Natural killer cell (primary cell): ENCODE data around the gene SH3TC2. TPM values are rescaled to one million over a fixed set of nuclear protein-coding genes. Genes with fewer than 3 reads are reported as not detected.

Experiments
- ATAC-seq, 3 donors: fragments of 150-1000 bp in 2 of 3; fragments of 200-7000 bp in 1 of 3; cut with Tn5 transposase; 1 replicate in 1 of 3; 2 replicates in 2 of 3; pipeline ENCODE4 v1.10.0; 2021; ENCODE audit warnings: mild to moderate bottlenecking in 2 of 3, moderate library complexity in 2 of 3
- DNase-seq, 2 donors: peaks; one replicate each; pipeline versions ENCODE4 v3.0.0 to v3.0.0-alpha.2; 2013 to 2021; ENCODE audit warnings: mixed read lengths in 1 of 2
- H3K27ac ChIP-seq: one replicate; pipeline ENCODE4 v1.5.1; 2013; ENCODE audit warnings: mild to moderate bottlenecking, low read length
- H3K27me3 ChIP-seq: one replicate; pipeline ENCODE4 v1.6.1; 2013; ENCODE audit warnings: low read length; ENCODE audit not compliant: control insufficient read depth, insufficient read depth
- H3K36me3 ChIP-seq: one replicate; pipeline ENCODE4 v1.6.1; 2013; ENCODE audit warnings: low read length; ENCODE audit not compliant: control insufficient read depth, insufficient read depth
- H3K4me1 ChIP-seq: one replicate; pipeline ENCODE4 v1.6.1; 2013; ENCODE audit warnings: low read length; ENCODE audit not compliant: control insufficient read depth, insufficient read depth
- H3K4me3 ChIP-seq: one replicate; pipeline ENCODE4 v1.5.1; 2013; ENCODE audit warnings: low read length
- H3K9me3 ChIP-seq: one replicate; pipeline ENCODE4 v1.6.1; 2013; ENCODE audit warnings: low read length; ENCODE audit not compliant: control insufficient read depth, insufficient read depth
- H3K27ac Mint-ChIP-seq, 2 donors: one replicate each; pipeline ENCODE4 v1.8.0; 2022; ENCODE audit warnings: mild to moderate bottlenecking in 2 of 2, mixed read lengths in 2 of 2, moderate library complexity in 1 of 2
- H3K27me3 Mint-ChIP-seq, 2 donors: one replicate each; pipeline ENCODE4 v1.8.0; 2022; ENCODE audit warnings: low read depth in 2 of 2, mixed read lengths in 2 of 2
- H3K36me3 Mint-ChIP-seq: one replicate; pipeline ENCODE4 v1.8.0; 2022; ENCODE audit warnings: mixed read lengths
- H3K4me1 Mint-ChIP-seq, 2 donors: one replicate each; pipeline ENCODE4 v1.8.0; 2022; ENCODE audit warnings: mixed read lengths in 2 of 2
- H3K4me3 Mint-ChIP-seq: one replicate; pipeline ENCODE4 v1.8.0; 2022; ENCODE audit warnings: mild to moderate bottlenecking, moderate library complexity, mixed read lengths
- H3K9me3 Mint-ChIP-seq, 2 donors: one replicate each; pipeline ENCODE4 v1.8.0; 2022; ENCODE audit warnings: mixed read lengths in 2 of 2
- CTCF ChIP-seq: fragments of 200-600 bp; IDR thresholded peaks from one replicate; pipeline ENCODE4 v1.8.0; 2022; ENCODE audit warnings: antibody characterized with exemption
- WGBS: methylation state at CpG from one replicate; pipeline ENCODE4 v1.1.7; 2013; ENCODE audit warnings: missing lambda C conversion rate; ENCODE audit not compliant: insufficient coverage; 5-methylcytosine and 5-hydroxymethylcytosine counted together
- intact Hi-C: fragments of 100-400 bp; cut with micrococcal nuclease; formaldehyde crosslinking; loops from one replicate; pipeline ENCODE4 v1.14.2; 2022
- total RNA-seq, 4 donors: library from RNA; stranded (reverse); fragments of 120-200 nt in 1 of 4; gene quantifications; one replicate each; pipeline versions ENCODE4 v1.2.3 to v1.2.4, GENCODE V29; 2013 to 2022

The SH3TC2 gene
- total RNA-seq, 3 donors from 2014 or later (not counting 1 experiment from before 2014, with no cell fraction given), result 0.11 to 0.68 (median 0.58) TPM

GRCh38 chr5:149089796-149090195 is 26.9 kb upstream of the SH3TC2 start:
- Mint-ChIP-seq H3K36me3 (no peaks in the 10 kb centered on the region), H3K27me3 (peaks cover 0 to 6% of the 10 kb centered on the region in 2 donors), H3K27ac (no peak overlapping the region), H3K4me3 (no peak overlapping the region), H3K4me1 (no peaks in the 10 kb centered on the region), H3K9me3 (no peaks in the 10 kb centered on the region)
- Histone ChIP-seq H3K36me3 (no peaks in the 10 kb centered on the region), H3K27ac (no peak overlapping the region), H3K9me3 (no peaks in the 10 kb centered on the region), H3K27me3 (no peaks in the 10 kb centered on the region), H3K4me3 (no peak overlapping the region), H3K4me1 (no peaks in the 10 kb centered on the region)
- WGBS, result no CpG with 5 or more reads among the region's 2 CpGs
- no peak for DNase-seq
- no peak for ATAC-seq
- intact Hi-C loops, result no loop called here
- no peak for TF ChIP-seq CTCF

- H3K9me3 Mint-ChIP-seq, result no peaks in the 10 kb centered on the region
- H3K4me3 Mint-ChIP-seq, result no peak overlapping the region
- H3K27me3 ChIP-seq, result no peaks in the 10 kb centered on the region
- H3K4me1 Mint-ChIP-seq, result no peaks in the 10 kb centered on the region
- no peak for DNase-seq
- H3K36me3 ChIP-seq, result no peaks in the 10 kb centered on the region
- ATAC-seq, result no peak
- peaks cover 0 to 6% of the 10 kb centered on the region in 2 donors for H3K27me3 Mint-ChIP-seq
- no peak for TF ChIP-seq CTCF
- H3K9me3 ChIP-seq, result no peaks in the 10 kb centered on the region
- intact Hi-C loops, result no loop called here
- WGBS, result 97% methylated on average over 3 of the region's 3 CpGs
- no peak overlapping the region for H3K27ac ChIP-seq
- H3K27ac Mint-ChIP-seq, result no peak overlapping the region
- H3K4me3 ChIP-seq, result no peak overlapping the region
- H3K36me3 Mint-ChIP-seq, result no peaks in the 10 kb centered on the region
- no peaks in the 10 kb centered on the region for H3K4me1 ChIP-seq
These were observed 25.8 kb upstream of the SH3TC2 start for GRCh38 chr5:149088686-149089085.

- Mint-ChIP-seq H3K4me1 (peaks cover 6 to 21% of the 10 kb centered on the region in 2 donors), H3K9me3 (no peaks in the 10 kb centered on the region), H3K36me3 (no peaks in the 10 kb centered on the region), H3K4me3 (no peak overlapping the region), H3K27me3 (no peaks in the 10 kb centered on the region), H3K27ac (no peak overlapping the region)
- WGBS, result 77% methylated on average over 5 of the region's 5 CpGs
- no peak overlapping the region for H3K27ac ChIP-seq
- H3K36me3 ChIP-seq, result no peaks in the 10 kb centered on the region
- intact Hi-C loops, result no loop called here
- no peaks in the 10 kb centered on the region for H3K9me3 ChIP-seq
- ATAC-seq (no peak), DNase-seq (no peak)
- no peak for TF ChIP-seq CTCF
- H3K4me3 ChIP-seq, result no peak overlapping the region
- no peaks in the 10 kb centered on the region for H3K27me3 ChIP-seq
- no peaks in the 10 kb centered on the region for H3K4me1 ChIP-seq
These were observed 21.0 kb upstream of the SH3TC2 start for GRCh38 chr5:149083846-149084245.

- H3K27ac Mint-ChIP-seq, result no peak overlapping the region
- no peak for ATAC-seq
These were observed 19.4 kb upstream of the SH3TC2 start for GRCh38 chr5:149082271-149082670.

More at GRCh38 chr5:149082271-149082670, 19.4 kb upstream of the SH3TC2 start:
- no peaks in the 10 kb centered on the region for H3K27me3 ChIP-seq
- DNase-seq, result no peak
- no peaks in the 10 kb centered on the region for H3K36me3 ChIP-seq
- H3K4me1 Mint-ChIP-seq, result peaks cover 6 to 21% of the 10 kb centered on the region in 2 donors
- no peak overlapping the region for H3K4me3 Mint-ChIP-seq
- no peak overlapping the region for H3K4me3 ChIP-seq
- no peaks in the 10 kb centered on the region for H3K4me1 ChIP-seq
- intact Hi-C loops, result no loop called here
- no peaks in the 10 kb centered on the region for H3K27me3 Mint-ChIP-seq
- no peaks in the 10 kb centered on the region for H3K36me3 Mint-ChIP-seq
- no peaks in the 10 kb centered on the region for H3K9me3 ChIP-seq
- H3K9me3 Mint-ChIP-seq, result no peaks in the 10 kb centered on the region
- no peak overlapping the region for H3K27ac ChIP-seq
- no peak for TF ChIP-seq CTCF
